IgD-negative memory B cell (primary cell): ENCODE results near the gene CREBBP. TPM values are rescaled to one million over a fixed set of nuclear protein-coding genes. Genes with fewer than 3 reads are reported as not detected.
A peak's percentile ranks its signal among the peaks of the same experiment; 100 is the strongest.

Source experiments
- H3K27ac Mint-ChIP-seq, 3 donors: one replicate each; pipeline ENCODE4 v1.8.0; 2020 to 2022; ENCODE audit warnings: mild to moderate bottlenecking in 3 of 3, mixed read lengths in 3 of 3, moderate library complexity in 1 of 3
- H3K27me3 Mint-ChIP-seq: one replicate; pipeline ENCODE4 v1.8.0; 2021; ENCODE audit warnings: mixed read lengths
- H3K36me3 Mint-ChIP-seq: one replicate; pipeline ENCODE4 v1.8.0; 2020; ENCODE audit warnings: mild to moderate bottlenecking, mixed read lengths
- H3K4me1 Mint-ChIP-seq, 3 donors: one replicate each; pipeline ENCODE4 v1.8.0; 2020 to 2022; ENCODE audit warnings: mixed read lengths in 3 of 3, mild to moderate bottlenecking in 1 of 3
- H3K4me3 Mint-ChIP-seq, 4 donors: one replicate each; pipeline ENCODE4 v1.8.0; 2020 to 2022; ENCODE audit warnings: mild to moderate bottlenecking in 4 of 4, mixed read lengths in 4 of 4, moderate library complexity in 3 of 4
- H3K9me3 Mint-ChIP-seq, 3 donors: one replicate each; pipeline ENCODE4 v1.8.0; 2020 to 2021; ENCODE audit warnings: mixed read lengths in 3 of 3, mild to moderate bottlenecking in 1 of 3
- polyA plus RNA-seq: library from polyadenylated mRNA; unstranded; fragments of 300-500 nt; fragmentation: Illumina TruSeq; gene quantifications from one replicate; pipeline ENCODE4 v1.2.3, GENCODE V29; 2021

The CREBBP gene
- polyA plus RNA-seq, 1 donor from 2014 or later: 18.5 TPM

DNA sequence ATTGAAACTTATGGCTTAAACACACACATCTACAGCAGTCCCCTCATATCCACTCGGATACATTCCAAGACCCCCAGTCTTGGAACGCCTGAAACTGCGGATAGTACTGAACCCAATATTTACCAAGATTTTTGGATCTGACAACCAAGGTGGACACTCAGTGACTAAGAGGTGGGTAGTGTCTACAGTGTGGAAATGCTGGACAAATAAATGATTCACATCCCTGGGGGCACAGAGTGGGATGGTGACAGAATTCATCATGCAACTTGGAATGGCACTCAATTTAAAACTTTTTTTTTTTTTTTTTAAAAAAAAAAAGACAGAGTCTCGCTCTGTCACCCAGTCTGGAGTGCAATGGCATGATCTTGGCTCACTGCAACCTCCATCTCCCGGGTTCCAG is 109.0 kb downstream of the CREBBP start:
- H3K4me3 Mint-ChIP-seq: no peak overlapping the region
- peaks cover 9 to 11% (median 10%) of the 10 kb centered on the region in 3 donors for H3K4me1 Mint-ChIP-seq
- no peak overlapping the region for H3K27ac Mint-ChIP-seq
- no peaks in the 10 kb centered on the region for H3K27me3 Mint-ChIP-seq
- H3K9me3 Mint-ChIP-seq: no peaks in the 10 kb centered on the region
- H3K36me3 Mint-ChIP-seq: peaks cover 12% of the 10 kb centered on the region

DNA sequence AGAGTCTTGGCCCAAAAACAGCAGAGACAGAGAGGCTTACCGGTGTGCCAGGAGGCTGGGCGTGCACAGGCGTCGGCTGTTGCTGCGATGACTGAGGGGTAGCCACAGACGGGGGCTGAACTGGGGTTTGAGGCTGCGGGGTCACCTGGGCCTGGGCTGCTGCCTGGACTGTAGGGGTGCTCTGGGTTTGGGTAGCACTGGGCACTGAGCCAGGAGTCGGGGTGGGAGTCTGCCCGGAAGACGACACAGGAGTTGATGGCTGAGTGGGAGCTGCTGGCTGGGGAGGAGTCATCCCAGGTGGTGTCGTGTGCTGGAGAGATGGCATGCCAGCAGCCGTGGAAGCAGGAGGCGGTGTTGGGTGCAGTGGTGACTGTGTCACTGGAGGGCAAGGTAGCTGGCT is 110.0 kb downstream of the CREBBP start:
- Mint-ChIP-seq H3K4me1 (peaks cover 9 to 11% (median 11%) of the 10 kb centered on the region in 3 donors), H3K9me3 (no peaks in the 10 kb centered on the region), H3K4me3 (no peak overlapping the region), H3K27me3 (no peaks in the 10 kb centered on the region), H3K27ac (peak overlapping the region in 1 of 3 donors; percentile 1), H3K36me3 (peaks cover 12% of the 10 kb centered on the region)

DNA sequence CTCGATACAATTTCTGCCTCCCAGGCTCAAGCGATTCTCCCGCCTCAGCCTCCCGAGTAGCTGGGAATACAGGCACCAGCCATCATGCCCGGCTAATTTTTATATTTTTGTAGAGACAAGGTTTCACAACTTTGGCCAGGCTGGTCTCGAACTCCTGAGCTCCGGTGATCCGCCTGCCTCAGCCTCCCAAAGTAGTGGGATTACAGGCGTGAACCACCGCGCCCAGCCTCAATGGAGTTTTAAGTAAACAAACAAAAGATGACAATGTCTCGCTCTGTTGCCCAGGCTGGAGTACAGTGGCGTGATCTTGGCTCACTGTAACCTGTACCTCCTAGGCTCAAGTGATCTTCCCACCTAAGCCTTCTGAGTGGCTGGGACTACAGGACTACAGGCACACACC is 110.6 kb downstream of the CREBBP start:
- Mint-ChIP-seq H3K4me1 (peaks cover 9 to 11% (median 11%) of the 10 kb centered on the region in 3 donors), H3K27ac (no peak overlapping the region), H3K9me3 (no peaks in the 10 kb centered on the region), H3K36me3 (peaks cover 12% of the 10 kb centered on the region), H3K27me3 (no peaks in the 10 kb centered on the region), H3K4me3 (no peak overlapping the region)

DNA sequence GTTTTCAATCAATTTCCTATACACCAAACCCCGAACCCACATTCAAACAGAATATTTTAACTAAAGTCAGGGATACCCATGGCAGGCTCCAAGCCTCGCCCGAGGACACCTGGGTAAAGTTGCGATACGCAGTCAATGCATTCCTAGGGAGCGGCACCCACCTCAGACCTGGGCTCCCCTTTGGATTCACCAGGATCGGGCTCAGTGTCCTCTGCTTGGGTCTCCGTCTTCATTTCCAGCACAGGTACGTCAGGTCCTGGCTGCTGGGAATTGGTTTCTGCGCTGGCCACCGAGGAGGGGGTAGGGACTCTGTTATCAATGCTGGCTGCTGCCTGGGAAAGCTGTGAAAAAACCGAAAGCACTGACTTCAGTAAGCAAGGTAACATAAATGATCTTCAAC is 111.5 kb downstream of the CREBBP start:
- no peaks in the 10 kb centered on the region for H3K27me3 Mint-ChIP-seq
- peak overlapping the region in 1 of 3 donors; percentile 43 for H3K27ac Mint-ChIP-seq
- H3K4me1 Mint-ChIP-seq: peaks cover 9 to 11% (median 11%) of the 10 kb centered on the region in 3 donors
- H3K4me3 Mint-ChIP-seq: no peak overlapping the region
- peaks cover 12% of the 10 kb centered on the region for H3K36me3 Mint-ChIP-seq
- no peaks in the 10 kb centered on the region for H3K9me3 Mint-ChIP-seq

DNA sequence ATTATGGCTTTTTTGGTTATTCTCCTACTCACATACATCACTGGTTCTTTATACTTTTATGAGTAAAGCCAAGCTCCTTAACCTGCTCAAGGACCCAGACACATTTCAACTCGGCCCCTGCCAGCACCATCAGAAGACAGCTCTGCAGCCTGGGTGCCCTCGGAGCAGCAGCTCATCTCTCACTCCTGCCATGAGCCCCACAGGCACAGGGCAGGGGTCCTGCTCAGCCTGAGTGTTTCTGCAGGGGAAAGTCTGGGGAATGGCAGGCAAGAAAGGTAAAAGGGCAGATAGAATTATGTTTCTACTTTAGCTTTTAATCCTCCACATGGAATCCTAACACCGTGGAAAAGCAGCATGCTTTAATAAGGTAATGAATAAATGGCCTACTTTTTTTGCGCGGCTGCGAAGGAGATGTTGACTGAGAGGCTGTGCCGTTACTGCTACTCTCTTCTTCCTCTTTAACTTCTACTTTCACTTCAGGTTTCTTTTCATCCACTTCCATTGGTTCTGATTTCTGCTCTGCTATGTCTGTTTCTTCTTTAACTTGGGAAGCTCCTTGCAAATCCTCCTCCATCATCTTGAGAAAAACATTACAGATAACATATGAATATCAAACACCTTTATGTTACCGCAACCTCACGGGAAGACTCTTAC is 113.1 kb downstream of the CREBBP start:
- Mint-ChIP-seq H3K9me3 (no peaks in the 10 kb centered on the region), H3K27me3 (no peaks in the 10 kb centered on the region), H3K36me3 (peaks cover 9% of the 10 kb centered on the region), H3K4me1 (peaks cover 9 to 11% (median 11%) of the 10 kb centered on the region in 3 donors), H3K4me3 (peak overlapping the region in 3 of 4 donors; percentile 2 to 30 (median 9)), H3K27ac (peak overlapping the region in 2 of 3 donors; percentile 41 to 81)

DNA sequence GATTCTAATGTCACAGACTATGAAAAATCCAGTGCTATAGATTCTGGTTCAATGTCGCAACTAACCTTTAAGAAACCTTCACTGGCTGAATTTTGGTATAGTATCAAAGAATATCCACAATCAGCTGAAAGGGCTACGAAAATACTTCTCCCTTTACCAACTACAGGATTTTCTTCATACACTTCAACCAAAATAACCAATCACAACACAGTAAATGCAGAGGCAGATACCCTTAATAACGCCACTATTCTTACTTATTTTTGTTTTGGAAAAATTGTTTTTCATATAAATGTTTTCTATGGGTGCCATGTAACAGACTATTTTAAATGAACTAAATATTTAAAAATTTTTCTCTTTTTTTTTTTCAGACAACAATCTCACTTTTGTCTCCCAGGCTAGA is 114.3 kb downstream of the CREBBP start:
- Mint-ChIP-seq H3K36me3 (peaks cover 9% of the 10 kb centered on the region), H3K27ac (no peak overlapping the region), H3K9me3 (no peaks in the 10 kb centered on the region), H3K27me3 (no peaks in the 10 kb centered on the region), H3K4me3 (no peak overlapping the region), H3K4me1 (peaks cover 9 to 11% (median 11%) of the 10 kb centered on the region in 3 donors)

DNA sequence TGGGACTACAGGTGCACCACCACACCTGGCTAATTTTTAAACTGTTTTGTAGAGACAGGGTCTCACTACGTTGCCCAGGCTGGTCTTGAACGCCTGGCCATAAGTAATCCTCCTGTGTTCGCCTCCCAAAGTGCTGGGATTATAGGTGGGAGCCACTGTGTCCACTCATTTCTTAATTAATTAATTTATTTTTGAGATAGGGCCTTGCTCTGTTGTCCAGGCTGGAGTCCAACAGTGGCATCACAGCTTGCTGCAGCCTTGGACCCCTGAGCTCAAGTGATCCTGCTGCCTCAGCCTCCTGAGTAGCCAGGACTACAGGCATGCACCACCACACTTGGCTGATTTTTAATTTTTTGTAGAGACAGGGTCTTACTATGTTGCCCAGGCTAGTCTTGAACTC is 116.1 kb downstream of the CREBBP start:
- no peaks in the 10 kb centered on the region for H3K27me3 Mint-ChIP-seq
- H3K4me1 Mint-ChIP-seq: peaks cover 9 to 11% (median 11%) of the 10 kb centered on the region in 3 donors
- H3K36me3 Mint-ChIP-seq: peaks cover 9% of the 10 kb centered on the region
- H3K4me3 Mint-ChIP-seq: no peak overlapping the region
- no peak overlapping the region for H3K27ac Mint-ChIP-seq
- no peaks in the 10 kb centered on the region for H3K9me3 Mint-ChIP-seq

DNA sequence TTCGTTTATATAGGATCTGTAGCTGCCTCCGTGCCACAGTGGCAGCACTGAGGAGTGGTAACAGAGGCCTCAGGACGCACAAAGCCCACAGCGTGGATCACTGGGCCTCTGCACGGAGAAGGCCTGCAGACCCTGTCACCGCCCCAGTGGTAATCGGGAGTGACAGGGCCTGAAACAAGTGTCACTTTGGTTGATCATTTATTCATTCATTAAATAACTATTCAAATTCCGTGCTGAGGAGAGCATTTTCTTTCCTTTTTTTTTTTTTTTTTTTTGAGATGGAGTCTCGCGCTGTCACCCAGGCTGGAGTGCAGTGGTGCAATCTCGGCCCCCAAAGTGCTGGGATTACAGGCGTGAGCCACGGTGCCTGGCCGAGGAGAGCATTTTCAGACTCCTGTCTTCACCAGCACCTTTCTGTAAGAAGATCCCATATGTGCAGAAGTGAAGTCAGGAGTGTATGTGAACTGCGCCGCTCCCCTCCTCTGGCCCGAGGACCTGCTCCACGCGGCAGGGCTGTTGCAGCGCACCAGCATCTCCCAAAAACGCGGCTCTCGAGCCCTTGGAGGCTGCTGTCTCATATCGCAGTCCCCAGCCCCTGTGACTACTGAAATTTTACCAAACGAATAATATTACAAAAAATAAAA is 118.3 kb downstream of the CREBBP start:
- H3K27me3 Mint-ChIP-seq: no peaks in the 10 kb centered on the region
- no peak overlapping the region for H3K27ac Mint-ChIP-seq
- H3K4me1 Mint-ChIP-seq: peaks cover 2 to 4% (median 4%) of the 10 kb centered on the region in 3 donors
- no peak overlapping the region for H3K4me3 Mint-ChIP-seq
- peaks cover 3% of the 10 kb centered on the region for H3K36me3 Mint-ChIP-seq
- no peaks in the 10 kb centered on the region for H3K9me3 Mint-ChIP-seq

DNA sequence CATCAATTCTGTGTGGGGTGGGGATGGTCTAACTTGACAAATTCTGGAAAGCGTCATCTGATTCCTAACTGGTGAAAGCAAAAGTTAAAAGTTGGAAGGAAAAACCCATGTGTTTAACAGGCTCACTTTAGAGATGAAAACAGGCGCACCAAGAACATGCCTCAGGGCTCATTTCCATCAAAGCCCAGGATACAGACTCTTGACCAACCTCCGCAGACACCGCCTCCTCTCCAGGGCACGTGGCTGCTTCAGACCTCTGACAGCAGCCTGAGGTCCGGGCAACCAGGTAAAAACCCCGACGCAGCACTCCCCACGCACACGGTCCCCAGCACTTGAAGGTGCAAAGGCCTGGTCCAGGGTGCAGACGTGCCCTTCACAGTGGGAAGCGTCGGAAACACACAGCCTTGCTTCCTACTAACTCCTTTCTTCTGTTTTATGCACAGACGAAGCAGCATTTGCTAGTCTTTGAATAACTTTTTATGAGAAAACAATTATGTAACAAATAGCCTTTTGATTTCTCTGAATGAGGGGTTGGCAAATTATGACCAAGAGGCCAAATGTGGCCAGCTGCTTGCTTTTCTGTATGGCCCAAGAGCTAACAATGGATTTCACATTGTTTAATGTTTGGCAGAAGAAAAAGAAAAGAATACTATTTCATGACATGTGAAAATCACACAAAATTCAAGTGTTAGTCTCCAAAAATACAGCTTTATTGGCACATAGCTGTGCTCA is 119.0 kb downstream of the CREBBP start:
- no peaks in the 10 kb centered on the region for H3K36me3 Mint-ChIP-seq
- H3K4me3 Mint-ChIP-seq: no peak overlapping the region
- H3K27ac Mint-ChIP-seq: no peak overlapping the region

DNA sequence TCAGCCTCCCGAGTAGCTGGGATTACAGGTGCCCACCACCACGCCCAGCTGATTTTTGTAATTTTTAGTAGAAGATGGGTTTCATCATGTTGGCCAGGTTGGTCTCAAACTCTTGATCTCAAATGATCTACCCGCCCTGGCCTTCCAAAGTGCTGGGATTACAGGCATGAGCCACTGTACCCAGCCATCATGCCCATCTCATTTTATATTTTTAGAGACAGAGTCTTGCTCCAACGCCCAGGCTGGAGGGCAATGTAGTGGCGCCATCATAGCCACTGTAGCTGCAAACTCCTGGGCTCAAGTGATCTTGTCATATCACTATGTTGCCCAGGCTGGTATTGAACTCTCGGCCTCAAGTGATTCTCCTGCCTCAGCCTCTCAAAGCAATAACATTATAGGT is 120.0 kb downstream of the CREBBP start:
- no peaks in the 10 kb centered on the region for H3K9me3 Mint-ChIP-seq
- H3K36me3 Mint-ChIP-seq: no peaks in the 10 kb centered on the region

More for the DNA sequence above, 119.0 kb downstream of the CREBBP start:
- H3K9me3 Mint-ChIP-seq: no peaks in the 10 kb centered on the region
- H3K4me1 Mint-ChIP-seq: peaks cover 0 to 1% (median 0%) of the 10 kb centered on the region in 3 donors
- no peaks in the 10 kb centered on the region for H3K27me3 Mint-ChIP-seq

DNA sequence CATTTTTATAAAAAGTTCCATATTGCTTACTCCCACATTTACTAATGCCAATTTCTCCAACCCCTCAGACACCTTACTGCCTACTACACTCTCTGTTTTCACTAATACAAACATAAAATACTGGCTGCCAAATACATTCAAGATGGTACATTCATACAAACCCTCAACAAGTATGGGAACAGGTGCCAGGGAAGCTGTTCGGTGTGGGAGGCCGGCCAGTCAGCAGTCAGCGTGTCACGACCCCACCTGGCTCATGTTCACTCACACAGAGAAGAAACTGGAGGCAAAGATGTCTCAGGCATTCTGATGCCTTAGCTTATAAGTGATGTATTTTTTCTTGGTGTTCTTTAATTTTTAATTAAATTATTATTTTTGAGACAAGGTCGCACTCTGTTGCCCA is 120.8 kb downstream of the CREBBP start:
- no peak overlapping the region for H3K27ac Mint-ChIP-seq
- H3K27me3 Mint-ChIP-seq: no peaks in the 10 kb centered on the region
- H3K36me3 Mint-ChIP-seq: no peaks in the 10 kb centered on the region
- H3K4me3 Mint-ChIP-seq: no peak overlapping the region
- H3K9me3 Mint-ChIP-seq: no peaks in the 10 kb centered on the region
- no peaks in the 10 kb centered on the region for H3K4me1 Mint-ChIP-seq

More for the DNA sequence above, 120.0 kb downstream of the CREBBP start:
- no peak overlapping the region for H3K4me3 Mint-ChIP-seq
- H3K27ac Mint-ChIP-seq: no peak overlapping the region
- H3K4me1 Mint-ChIP-seq: no peaks in the 10 kb centered on the region
- no peaks in the 10 kb centered on the region for H3K27me3 Mint-ChIP-seq

DNA sequence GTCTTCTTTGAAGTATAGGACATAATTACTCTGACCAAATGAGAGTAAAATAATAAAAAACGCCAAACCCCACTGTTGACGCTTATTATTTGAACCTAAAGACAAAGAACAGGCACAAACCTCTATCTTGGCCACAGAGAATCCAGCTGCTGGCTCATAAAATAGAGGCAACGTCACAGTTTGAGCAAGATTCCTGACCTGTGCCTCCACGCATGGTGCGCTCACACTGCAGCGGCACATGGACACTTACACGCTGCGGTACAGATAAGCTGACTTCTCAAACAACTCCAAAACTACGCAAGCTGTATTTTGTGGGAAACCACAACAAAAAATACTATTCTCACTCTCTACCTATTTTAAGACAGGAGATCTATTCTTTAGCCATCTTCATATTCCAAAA is 124.4 kb downstream of the CREBBP start:
- Mint-ChIP-seq H3K36me3 (peaks cover 3% of the 10 kb centered on the region), H3K4me1 (no peaks in the 10 kb centered on the region), H3K9me3 (no peaks in the 10 kb centered on the region), H3K27ac (no peak overlapping the region), H3K27me3 (no peaks in the 10 kb centered on the region), H3K4me3 (no peak overlapping the region)

DNA sequence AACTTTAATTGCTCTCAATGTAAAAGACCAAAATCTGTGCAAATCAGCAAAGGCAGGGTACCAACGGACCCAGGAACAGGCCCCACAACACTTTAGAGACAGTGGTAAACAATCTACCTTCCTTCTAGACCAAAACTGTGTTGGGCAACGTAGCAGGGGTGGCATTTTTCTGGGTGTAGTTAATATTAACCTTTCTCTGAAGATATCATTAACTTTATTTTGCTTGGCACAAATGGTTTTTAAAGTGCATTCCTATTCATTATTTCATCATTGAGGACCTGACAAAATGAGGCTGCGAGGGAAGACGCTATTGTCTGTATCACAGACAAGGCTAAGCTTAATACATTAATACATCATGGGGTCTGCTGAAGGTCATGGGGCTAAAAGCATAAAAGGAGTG is 125.3 kb downstream of the CREBBP start:
- Mint-ChIP-seq H3K27me3 (no peaks in the 10 kb centered on the region), H3K27ac (no peak overlapping the region), H3K4me3 (no peak overlapping the region), H3K36me3 (peaks cover 3% of the 10 kb centered on the region), H3K9me3 (no peaks in the 10 kb centered on the region), H3K4me1 (peaks cover 0 to 2% (median 0%) of the 10 kb centered on the region in 3 donors)

DNA sequence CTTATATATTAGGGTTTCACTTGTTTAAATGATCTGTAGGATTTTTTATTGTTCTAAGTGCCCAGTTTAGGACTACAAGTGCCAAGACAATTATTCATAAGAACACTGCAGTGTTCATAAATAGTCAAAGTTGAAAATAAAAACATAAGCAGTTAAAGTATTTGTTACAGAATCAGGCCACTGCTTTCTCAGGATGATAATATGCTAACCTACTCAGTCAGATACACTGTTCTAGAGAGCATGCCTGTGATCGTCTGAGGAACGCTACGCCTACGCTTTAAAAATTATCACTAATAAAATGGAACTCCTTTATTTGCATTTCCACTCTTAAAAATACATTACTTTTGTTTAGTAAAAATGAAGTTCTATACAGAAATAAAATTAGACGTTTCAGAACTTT is 125.7 kb downstream of the CREBBP start:
- H3K27ac Mint-ChIP-seq: no peak overlapping the region
- H3K4me1 Mint-ChIP-seq: peaks cover 0 to 7% (median 0%) of the 10 kb centered on the region in 3 donors
- no peaks in the 10 kb centered on the region for H3K27me3 Mint-ChIP-seq
- no peaks in the 10 kb centered on the region for H3K9me3 Mint-ChIP-seq
- peaks cover 3% of the 10 kb centered on the region for H3K36me3 Mint-ChIP-seq
- H3K4me3 Mint-ChIP-seq: no peak overlapping the region

DNA sequence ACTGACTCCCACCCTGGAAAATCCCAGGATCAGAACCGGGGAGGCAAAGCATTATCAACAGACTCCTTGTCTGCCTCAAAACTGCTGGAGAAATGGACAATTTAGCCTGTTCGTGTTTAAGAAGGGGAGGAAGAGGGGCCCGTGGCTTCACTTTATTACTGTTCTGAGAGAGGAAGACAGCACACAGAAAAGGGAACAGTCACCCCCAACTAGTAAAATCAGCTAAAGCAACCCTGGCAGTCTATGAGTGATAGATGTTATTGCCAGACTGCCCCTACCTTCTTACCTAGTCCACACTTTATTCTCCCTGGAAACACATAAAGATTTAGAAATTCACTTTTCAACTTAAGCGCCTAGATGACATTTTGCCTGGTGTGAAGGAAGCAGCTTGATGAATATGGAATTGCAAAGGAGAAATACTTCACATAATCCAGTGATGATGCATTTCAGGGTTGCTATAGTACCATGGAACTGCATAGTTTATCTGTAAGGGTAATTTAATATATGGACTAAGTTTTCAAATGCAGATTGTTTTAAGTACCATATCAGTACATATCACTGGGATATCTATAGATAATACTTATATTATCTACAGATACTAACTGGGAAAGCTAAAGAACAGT is 126.3 kb downstream of the CREBBP start:
- H3K27ac Mint-ChIP-seq: no peak overlapping the region
- peaks cover 3% of the 10 kb centered on the region for H3K36me3 Mint-ChIP-seq
- no peaks in the 10 kb centered on the region for H3K27me3 Mint-ChIP-seq
- no peaks in the 10 kb centered on the region for H3K9me3 Mint-ChIP-seq
- peaks cover 0 to 7% (median 0%) of the 10 kb centered on the region in 3 donors for H3K4me1 Mint-ChIP-seq
- no peak overlapping the region for H3K4me3 Mint-ChIP-seq
